HepG2 (cell line): ENCODE results near the gene AMZ2. TPM values are rescaled to one million over a fixed set of nuclear protein-coding genes. Genes with fewer than 3 reads are reported as not detected.

Experiments
- CHD4 ChIP-seq: fragments of 200-600 bp; sonication (generic); IDR thresholded peaks from 2 replicates; pipeline ENCODE4 v1.7.0; 2017; ENCODE audit warnings: mild to moderate bottlenecking, low read length, borderline replicate concordance
- HMG20B ChIP-seq: conservative IDR thresholded peaks from 2 replicates; pipeline ENCODE4 v1.6.1; 2016; ENCODE audit warnings: missing genetic modification reagents, missing compliant biosample characterization
- LRRFIP1 ChIP-seq: sonication (generic); formaldehyde crosslinking; conservative IDR thresholded peaks from 2 replicates; pipeline ENCODE4 v1.4.0; 2020; ENCODE audit warnings: missing genetic modification reagents
- MEF2D ChIP-seq: sonication (generic); formaldehyde crosslinking; IDR thresholded peaks from 2 replicates; pipeline ENCODE4 v1.5.1; 2020; ENCODE audit warnings: mild to moderate bottlenecking, missing genetic modification reagents
- PHF5A ChIP-seq: IDR thresholded peaks from one replicate; pipeline ENCODE4 v1.6.1; 2018; ENCODE audit warnings: low read depth, missing genetic modification reagents; ENCODE audit not compliant: unreplicated experiment
- SALL2 ChIP-seq: sonication (generic); formaldehyde crosslinking; IDR thresholded peaks from 2 replicates; pipeline ENCODE4 v1.8.1; 2023; ENCODE audit warnings: mild to moderate bottlenecking, missing genetic modification reagents, inconsistent platforms
- SMAD9 ChIP-seq: sonication (generic); formaldehyde crosslinking; IDR thresholded peaks from 2 replicates; pipeline ENCODE4 v1.5.1; 2020; ENCODE audit warnings: mild to moderate bottlenecking, missing genetic modification reagents
- TCF12 ChIP-seq, 2 experiments: fragments of 450-650 bp in 1 of 2; sonication (generic) in 1 of 2; formaldehyde crosslinking in 1 of 2; IDR thresholded peaks; 2 replicates each; pipeline versions ENCODE4 v1.6.1 to v1.8.0; 2017 to 2022; ENCODE audit warnings: antibody characterized with exemption in 1 of 2, mild to moderate bottlenecking in 1 of 2, missing genetic modification reagents in 1 of 2, moderate library complexity in 1 of 2
- ZBTB7B ChIP-seq: sonication (generic); formaldehyde crosslinking; IDR thresholded peaks from 2 replicates; pipeline ENCODE4 v1.4.0; 2020; ENCODE audit warnings: missing genetic modification reagents
- ZFP41 ChIP-seq: sonication (generic); formaldehyde crosslinking; IDR thresholded peaks from 2 replicates; pipeline ENCODE4 v1.4.0; 2020; ENCODE audit warnings: mild to moderate bottlenecking, missing genetic modification reagents, borderline replicate concordance
- ZMYM2 ChIP-seq: sonication (generic); formaldehyde crosslinking; IDR thresholded peaks from 2 replicates; pipeline ENCODE4 v1.8.0; 2022; ENCODE audit warnings: mild to moderate bottlenecking, missing genetic modification reagents
- ZMYM3 ChIP-seq: sonication (generic); formaldehyde crosslinking; IDR thresholded peaks from 2 replicates; pipeline ENCODE4 v1.5.1; 2020; ENCODE audit warnings: mild to moderate bottlenecking, missing genetic modification reagents
- ZNF20 ChIP-seq: sonication (generic); formaldehyde crosslinking; IDR thresholded peaks from 2 replicates; pipeline ENCODE4 v1.4.0; 2020; ENCODE audit warnings: mild to moderate bottlenecking, moderate library complexity, missing genetic modification reagents
- ZNF275 ChIP-seq: sonication (generic); formaldehyde crosslinking; IDR thresholded peaks from 2 replicates; pipeline ENCODE4 v1.8.0; 2022; ENCODE audit warnings: missing genetic modification reagents, mild to moderate bottlenecking, inconsistent platforms, borderline replicate concordance
- ZNF589 ChIP-seq: sonication (generic); formaldehyde crosslinking; conservative IDR thresholded peaks from 2 replicates; pipeline ENCODE4 v1.8.0; 2022; ENCODE audit warnings: mild to moderate bottlenecking, moderate library complexity, missing genetic modification reagents
- ZNF776 ChIP-seq: sonication (generic); formaldehyde crosslinking; IDR thresholded peaks from 2 replicates; pipeline ENCODE4 v1.4.0; 2020; ENCODE audit warnings: mild to moderate bottlenecking, missing genetic modification reagents
- polyA plus RNA-seq, 8 experiments: library from polyadenylated mRNA; depleted of rRNA in 3 of 8; stranded (reverse) in 7 of 8; unstranded in 1 of 8; fragments of >200 nt; fragmentation: Illumina TruSeq in 4 of 8; extraction: Trizol in 4 of 8; gene quantifications; 2 replicates each; pipeline versions ENCODE4 v1.2.1 to v1.2.3, GENCODE V29; 2011 to 2016; ENCODE audit warnings: low read depth in 4 of 8, missing spikeins in 1 of 8, mixed read lengths in 1 of 8; ENCODE audit not compliant: insufficient read depth in 1 of 8
- total RNA-seq, 5 experiments: library from RNA; depleted of rRNA; stranded (reverse); fragments of >200 nt; fragmentation: Illumina TruSeq; extraction: Trizol; gene quantifications; 2 replicates each; pipeline ENCODE4 v1.2.3, GENCODE V29; 2016; ENCODE audit warnings: low read depth in 1 of 5
- TF ChIP-seq, protein P1 (sequence below): sonication (generic); formaldehyde crosslinking; IDR thresholded peaks from 2 replicates; pipeline ENCODE4 v1.4.0; 2020; ENCODE audit warnings: mild to moderate bottlenecking, missing genetic modification reagents, borderline replicate concordance
- TF ChIP-seq, protein P2 (sequence below): sonication (generic); formaldehyde crosslinking; IDR thresholded peaks from 2 replicates; pipeline ENCODE4 v1.4.0; 2020; ENCODE audit warnings: mild to moderate bottlenecking, missing genetic modification reagents

Gene AMZ2
- total and polyA plus RNA-seq, 2 of the 13 experiments (the other 11 are each of a cell fraction or from before 2014, with no cell fraction given) = 86.9 to 90.2 TPM

DNA sequence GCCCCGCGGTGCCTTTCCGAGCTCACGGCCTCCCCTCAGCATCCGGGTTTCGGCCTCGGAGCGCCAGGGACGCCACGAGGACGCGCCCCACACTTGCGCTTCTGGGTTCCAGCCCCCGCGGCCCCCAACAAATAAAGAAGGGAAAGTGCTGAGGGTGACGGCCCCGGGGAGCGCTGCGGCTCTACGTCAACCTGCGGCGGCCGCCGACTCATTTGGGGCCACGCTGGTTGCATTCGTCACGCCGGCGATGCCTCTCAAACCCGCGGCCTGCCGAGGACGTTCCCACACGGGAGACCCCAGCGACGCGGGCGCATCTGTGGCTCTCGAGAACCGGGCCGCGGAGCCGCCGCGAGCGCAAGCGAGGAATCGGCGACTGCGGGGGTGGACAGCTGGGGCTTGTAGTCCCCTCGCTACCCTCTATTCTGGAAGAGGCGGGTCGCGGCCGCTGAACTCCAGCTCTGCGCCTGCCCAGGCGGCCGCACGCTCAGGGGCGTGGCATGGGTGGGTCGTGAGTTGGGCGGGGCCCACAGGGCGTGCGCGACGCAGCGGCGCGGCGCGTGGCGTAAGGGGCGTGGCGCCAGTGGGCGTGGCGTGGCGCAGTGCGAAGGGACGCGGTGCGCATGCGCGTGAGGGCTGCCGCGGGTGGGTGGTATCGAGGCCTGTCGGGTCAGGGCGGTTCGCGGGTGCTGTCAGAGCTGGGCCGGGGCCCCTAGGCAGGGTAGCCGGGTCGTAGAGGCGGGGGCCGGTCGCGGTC lies at the start of gene AMZ2 (continued):
- TF ChIP-seq LRRFIP1 (no peak), SALL2 (peak; percentile 73; the same call in 1 of the 2 replicates), MEF2D (CRISPR knock-in tag) (peak; percentile 63; the same call in 1 of the 2 replicates), ZNF20 (0 out of 2 replicates have a peak, but pooled peaks have one; percentile 83), ZMYM2 (CRISPR knock-in tag) (no peak; the same call in 1 of the 2 replicates), TCF12 (IDR thresholded peaks at IDR 0.05) (no peak), TCF12 (CRISPR knock-in tag; IDR thresholded peaks at IDR 0.05) (no peak; the same call in 1 of the 2 replicates), CHD4 (no peak), ZMYM3 (CRISPR knock-in tag) (no peak; the same call in 1 of the 2 replicates), ZBTB7B (CRISPR knock-in tag) (peak; percentile 77), ZFP41 (CRISPR knock-in tag) (no peak), SMAD9 (CRISPR knock-in tag) (peak; percentile 78; the same call in 1 of the 2 replicates), ZNF776 (CRISPR knock-in tag) (no peak; the same call in none of the 2 replicates), HMG20B (CRISPR knock-in tag) (0 out of 2 replicates have a peak, but pooled peaks have one; percentile 8), PHF5A (CRISPR knock-in tag) (peak; percentile 50), ZNF589 (CRISPR knock-in tag) (peak; percentile 92), ZNF275 (CRISPR knock-in tag) (peak; percentile 68)
- TF ChIP-seq, protein P1, sequence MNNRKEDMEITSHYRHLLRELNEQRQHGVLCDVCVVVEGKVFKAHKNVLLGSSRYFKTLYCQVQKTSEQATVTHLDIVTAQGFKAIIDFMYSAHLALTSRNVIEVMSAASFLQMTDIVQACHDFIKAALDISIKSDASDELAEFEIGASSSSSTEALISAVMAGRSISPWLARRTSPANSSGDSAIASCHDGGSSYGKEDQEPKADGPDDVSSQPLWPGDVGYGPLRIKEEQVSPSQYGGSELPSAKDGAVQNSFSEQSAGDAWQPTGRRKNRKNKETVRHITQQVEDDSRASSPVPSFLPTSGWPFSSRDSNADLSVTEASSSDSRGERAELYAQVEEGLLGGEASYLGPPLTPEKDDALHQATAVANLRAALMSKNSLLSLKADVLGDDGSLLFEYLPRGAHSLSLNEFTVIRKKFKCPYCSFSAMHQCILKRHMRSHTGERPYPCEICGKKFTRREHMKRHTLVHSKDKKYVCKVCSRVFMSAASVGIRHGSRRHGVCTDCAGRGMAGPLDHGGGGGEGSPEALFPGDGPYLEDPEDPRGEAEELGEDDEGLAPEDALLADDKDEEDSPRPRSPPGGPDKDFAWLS (CRISPR knock-in tag) = no peak
- TF ChIP-seq, protein P2, sequence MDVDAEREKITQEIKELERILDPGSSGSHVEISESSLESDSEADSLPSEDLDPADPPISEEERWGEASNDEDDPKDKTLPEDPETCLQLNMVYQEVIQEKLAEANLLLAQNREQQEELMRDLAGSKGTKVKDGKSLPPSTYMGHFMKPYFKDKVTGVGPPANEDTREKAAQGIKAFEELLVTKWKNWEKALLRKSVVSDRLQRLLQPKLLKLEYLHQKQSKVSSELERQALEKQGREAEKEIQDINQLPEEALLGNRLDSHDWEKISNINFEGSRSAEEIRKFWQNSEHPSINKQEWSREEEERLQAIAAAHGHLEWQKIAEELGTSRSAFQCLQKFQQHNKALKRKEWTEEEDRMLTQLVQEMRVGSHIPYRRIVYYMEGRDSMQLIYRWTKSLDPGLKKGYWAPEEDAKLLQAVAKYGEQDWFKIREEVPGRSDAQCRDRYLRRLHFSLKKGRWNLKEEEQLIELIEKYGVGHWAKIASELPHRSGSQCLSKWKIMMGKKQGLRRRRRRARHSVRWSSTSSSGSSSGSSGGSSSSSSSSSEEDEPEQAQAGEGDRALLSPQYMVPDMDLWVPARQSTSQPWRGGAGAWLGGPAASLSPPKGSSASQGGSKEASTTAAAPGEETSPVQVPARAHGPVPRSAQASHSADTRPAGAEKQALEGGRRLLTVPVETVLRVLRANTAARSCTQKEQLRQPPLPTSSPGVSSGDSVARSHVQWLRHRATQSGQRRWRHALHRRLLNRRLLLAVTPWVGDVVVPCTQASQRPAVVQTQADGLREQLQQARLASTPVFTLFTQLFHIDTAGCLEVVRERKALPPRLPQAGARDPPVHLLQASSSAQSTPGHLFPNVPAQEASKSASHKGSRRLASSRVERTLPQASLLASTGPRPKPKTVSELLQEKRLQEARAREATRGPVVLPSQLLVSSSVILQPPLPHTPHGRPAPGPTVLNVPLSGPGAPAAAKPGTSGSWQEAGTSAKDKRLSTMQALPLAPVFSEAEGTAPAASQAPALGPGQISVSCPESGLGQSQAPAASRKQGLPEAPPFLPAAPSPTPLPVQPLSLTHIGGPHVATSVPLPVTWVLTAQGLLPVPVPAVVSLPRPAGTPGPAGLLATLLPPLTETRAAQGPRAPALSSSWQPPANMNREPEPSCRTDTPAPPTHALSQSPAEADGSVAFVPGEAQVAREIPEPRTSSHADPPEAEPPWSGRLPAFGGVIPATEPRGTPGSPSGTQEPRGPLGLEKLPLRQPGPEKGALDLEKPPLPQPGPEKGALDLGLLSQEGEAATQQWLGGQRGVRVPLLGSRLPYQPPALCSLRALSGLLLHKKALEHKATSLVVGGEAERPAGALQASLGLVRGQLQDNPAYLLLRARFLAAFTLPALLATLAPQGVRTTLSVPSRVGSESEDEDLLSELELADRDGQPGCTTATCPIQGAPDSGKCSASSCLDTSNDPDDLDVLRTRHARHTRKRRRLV (CRISPR knock-in tag) = peak; percentile 58; the same call in 1 of the 2 replicates
